Transverse colon (tissue), 4 donors: ENCODE measurements around the gene RNPS1.

Experiments used
- EP300 ChIP-seq: sonication (generic); formaldehyde crosslinking; IDR thresholded peaks from one replicate; pipeline ENCODE4 v1.6.1; 2017; ENCODE audit warnings: antibody characterized with exemption, low read depth
- POLR2A ChIP-seq: fragments of 450-650 bp; IDR thresholded peaks from one replicate; pipeline ENCODE4 v1.6.1; 2016; ENCODE audit warnings: antibody characterized with exemption, mild to moderate bottlenecking, moderate library complexity
- POLR2AphosphoS5 ChIP-seq, 3 donors: sonication (generic); formaldehyde crosslinking; IDR thresholded peaks; one replicate each; pipeline ENCODE4 v1.6.1; 2016; ENCODE audit warnings: antibody characterized with exemption in 3 of 3
- TF ChIP-seq, protein P1 (sequence below), 5 experiments: fragments of 200-600 bp in 3 of 5; fragments of 450-650 bp in 2 of 5; sonication (generic) in 3 of 5; IDR thresholded peaks; 1 replicate in 2 of 5; 2 replicates in 3 of 5; pipeline ENCODE4 v1.5.1; 2016 to 2017; ENCODE audit warnings: antibody characterized with exemption in 5 of 5, inconsistent platforms in 3 of 5, mild to moderate bottlenecking in 2 of 5, moderate library complexity in 1 of 5

- TF ChIP-seq, protein P1, sequence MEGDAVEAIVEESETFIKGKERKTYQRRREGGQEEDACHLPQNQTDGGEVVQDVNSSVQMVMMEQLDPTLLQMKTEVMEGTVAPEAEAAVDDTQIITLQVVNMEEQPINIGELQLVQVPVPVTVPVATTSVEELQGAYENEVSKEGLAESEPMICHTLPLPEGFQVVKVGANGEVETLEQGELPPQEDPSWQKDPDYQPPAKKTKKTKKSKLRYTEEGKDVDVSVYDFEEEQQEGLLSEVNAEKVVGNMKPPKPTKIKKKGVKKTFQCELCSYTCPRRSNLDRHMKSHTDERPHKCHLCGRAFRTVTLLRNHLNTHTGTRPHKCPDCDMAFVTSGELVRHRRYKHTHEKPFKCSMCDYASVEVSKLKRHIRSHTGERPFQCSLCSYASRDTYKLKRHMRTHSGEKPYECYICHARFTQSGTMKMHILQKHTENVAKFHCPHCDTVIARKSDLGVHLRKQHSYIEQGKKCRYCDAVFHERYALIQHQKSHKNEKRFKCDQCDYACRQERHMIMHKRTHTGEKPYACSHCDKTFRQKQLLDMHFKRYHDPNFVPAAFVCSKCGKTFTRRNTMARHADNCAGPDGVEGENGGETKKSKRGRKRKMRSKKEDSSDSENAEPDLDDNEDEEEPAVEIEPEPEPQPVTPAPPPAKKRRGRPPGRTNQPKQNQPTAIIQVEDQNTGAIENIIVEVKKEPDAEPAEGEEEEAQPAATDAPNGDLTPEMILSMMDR (IDR thresholded peaks at IDR 0.05) = no peak
- TF ChIP-seq POLR2A (no peak), POLR2AphosphoS5 (IDR thresholded peaks at IDR 0.05) (no peak), EP300 (no peak)
These were observed 49.5 kb upstream of the RNPS1 start for GRCh38 chr16:2317231-2318020.
